ENCODE data around the gene CDH4. TPM values are rescaled to one million over a fixed set of nuclear protein-coding genes. Genes with fewer than 3 reads are reported as not detected.

The CDH4 gene
- total RNA-seq, 1 donor from 2014 or later, result 2.9 TPM

DNA sequence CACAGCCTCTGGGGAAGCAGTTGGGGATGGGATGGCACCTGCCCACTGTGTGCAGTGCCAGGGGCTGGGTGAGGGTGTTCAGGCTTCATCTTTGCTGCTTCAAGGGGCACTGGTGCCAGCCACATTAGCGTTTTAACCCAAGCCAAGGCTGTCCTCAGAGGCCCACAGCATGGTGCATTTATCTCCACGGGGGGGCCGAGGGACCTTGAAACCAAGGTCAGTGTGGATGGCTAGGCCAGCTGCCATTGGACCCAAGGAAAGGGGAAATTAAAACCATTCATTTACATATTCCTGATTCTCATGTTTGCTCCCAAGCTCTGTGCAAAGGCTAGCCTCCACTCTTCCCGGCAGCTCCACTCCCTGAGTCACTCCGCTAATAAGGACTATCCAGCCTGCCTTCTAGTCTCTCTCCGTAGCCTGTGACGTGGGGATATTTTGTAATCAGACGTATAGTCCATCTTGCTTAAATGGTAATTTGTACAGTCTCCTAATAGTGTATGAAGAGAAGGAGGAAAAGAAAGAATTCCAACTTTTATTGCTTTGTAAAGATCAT lies 197.1 kb downstream of the CDH4 start:
- H4K20me1 ChIP-seq (ENCODE audit: low read depth), result no peaks in the 10 kb centered on the region
- no peak overlapping the region for H3K27ac ChIP-seq
- TF ChIP-seq EZH2 (IDR thresholded peaks at IDR 0.05) (no peak), EZH2phosphoT487 (IDR thresholded peaks at IDR 0.05) (no peak)
- TF ChIP-seq, protein P1, sequence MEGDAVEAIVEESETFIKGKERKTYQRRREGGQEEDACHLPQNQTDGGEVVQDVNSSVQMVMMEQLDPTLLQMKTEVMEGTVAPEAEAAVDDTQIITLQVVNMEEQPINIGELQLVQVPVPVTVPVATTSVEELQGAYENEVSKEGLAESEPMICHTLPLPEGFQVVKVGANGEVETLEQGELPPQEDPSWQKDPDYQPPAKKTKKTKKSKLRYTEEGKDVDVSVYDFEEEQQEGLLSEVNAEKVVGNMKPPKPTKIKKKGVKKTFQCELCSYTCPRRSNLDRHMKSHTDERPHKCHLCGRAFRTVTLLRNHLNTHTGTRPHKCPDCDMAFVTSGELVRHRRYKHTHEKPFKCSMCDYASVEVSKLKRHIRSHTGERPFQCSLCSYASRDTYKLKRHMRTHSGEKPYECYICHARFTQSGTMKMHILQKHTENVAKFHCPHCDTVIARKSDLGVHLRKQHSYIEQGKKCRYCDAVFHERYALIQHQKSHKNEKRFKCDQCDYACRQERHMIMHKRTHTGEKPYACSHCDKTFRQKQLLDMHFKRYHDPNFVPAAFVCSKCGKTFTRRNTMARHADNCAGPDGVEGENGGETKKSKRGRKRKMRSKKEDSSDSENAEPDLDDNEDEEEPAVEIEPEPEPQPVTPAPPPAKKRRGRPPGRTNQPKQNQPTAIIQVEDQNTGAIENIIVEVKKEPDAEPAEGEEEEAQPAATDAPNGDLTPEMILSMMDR (IDR thresholded peaks at IDR 0.05), result no peak
- H3K4me3 ChIP-seq, result no peak overlapping the region
- H3K27me3 ChIP-seq, result no peaks in the 10 kb centered on the region
- H3K4me2 ChIP-seq, result peak overlapping the region; percentile 9
- no peak overlapping the region for H3K4me3 Mint-ChIP-seq
- H2AFZ ChIP-seq (replicated peaks), result no peak overlapping the region
- H3K4me1 Mint-ChIP-seq, result peaks cover 66% of the 10 kb centered on the region
- H3K9ac ChIP-seq, result no peak overlapping the region
- H3K9me3 ChIP-seq (ENCODE audit: low read depth), result no peaks in the 10 kb centered on the region
- peaks cover 3% of the 10 kb centered on the region for H3K27me3 Mint-ChIP-seq (ENCODE audit: insufficient read depth, low read depth)
- H3K79me2 ChIP-seq (ENCODE audit: low read depth), result no peaks in the 10 kb centered on the region
- H3K27ac Mint-ChIP-seq, result peak overlapping the region; percentile 3
- H3K36me3 Mint-ChIP-seq, result no peaks in the 10 kb centered on the region
- H3K4me1 ChIP-seq, result peaks cover 68% of the 10 kb centered on the region
- no peaks in the 10 kb centered on the region for H3K36me3 ChIP-seq
- H3F3A ChIP-seq (ENCODE audit: low read depth), result peaks cover 34% of the 10 kb centered on the region
- H3K9me3 Mint-ChIP-seq, result peaks cover 2% of the 10 kb centered on the region
- DNase-seq (ENCODE audit: low spot score), result no peak

DNA sequence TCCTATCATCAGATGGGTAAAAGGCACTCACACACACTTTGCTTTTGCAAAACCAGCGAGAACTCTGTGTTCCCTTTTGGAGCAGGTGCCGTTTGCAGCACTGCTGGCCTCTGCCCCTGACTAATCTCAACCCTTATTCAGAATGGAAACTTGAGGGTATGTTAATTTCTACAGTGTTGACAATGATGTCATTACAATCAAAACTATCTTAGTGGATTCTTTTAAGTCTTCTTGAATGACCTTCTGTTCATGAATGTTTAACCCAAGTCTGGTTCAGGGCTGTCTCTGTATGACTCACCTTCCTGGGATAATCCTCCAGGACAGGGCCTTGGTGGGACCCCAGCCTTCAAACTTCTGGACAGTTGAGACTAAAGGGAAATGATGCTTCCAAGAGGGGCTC lies 197.9 kb downstream of the CDH4 start:
- Histone ChIP-seq H4K20me1 (ENCODE audit: low read depth) (no peaks in the 10 kb centered on the region), H3K4me2 (no peak overlapping the region), H3K27ac (no peak overlapping the region), H3K36me3 (no peaks in the 10 kb centered on the region), H3K4me1 (peaks cover 66% of the 10 kb centered on the region), H3K27me3 (no peaks in the 10 kb centered on the region), H3K79me2 (ENCODE audit: low read depth) (no peaks in the 10 kb centered on the region), H2AFZ (replicated peaks) (no peak overlapping the region), H3K9me3 (ENCODE audit: low read depth) (no peaks in the 10 kb centered on the region), H3K9ac (no peak overlapping the region), H3F3A (ENCODE audit: low read depth) (peaks cover 26% of the 10 kb centered on the region), H3K4me3 (no peak overlapping the region)
- Mint-ChIP-seq H3K4me3 (no peak overlapping the region), H3K27ac (no peak overlapping the region), H3K4me1 (peaks cover 66% of the 10 kb centered on the region), H3K27me3 (ENCODE audit: insufficient read depth, low read depth) (peaks cover 3% of the 10 kb centered on the region), H3K36me3 (no peaks in the 10 kb centered on the region), H3K9me3 (peaks cover 2% of the 10 kb centered on the region)
- DNase-seq (ENCODE audit: low spot score), result no peak
- TF ChIP-seq EZH2phosphoT487 (IDR thresholded peaks at IDR 0.05), result no peak

DNA sequence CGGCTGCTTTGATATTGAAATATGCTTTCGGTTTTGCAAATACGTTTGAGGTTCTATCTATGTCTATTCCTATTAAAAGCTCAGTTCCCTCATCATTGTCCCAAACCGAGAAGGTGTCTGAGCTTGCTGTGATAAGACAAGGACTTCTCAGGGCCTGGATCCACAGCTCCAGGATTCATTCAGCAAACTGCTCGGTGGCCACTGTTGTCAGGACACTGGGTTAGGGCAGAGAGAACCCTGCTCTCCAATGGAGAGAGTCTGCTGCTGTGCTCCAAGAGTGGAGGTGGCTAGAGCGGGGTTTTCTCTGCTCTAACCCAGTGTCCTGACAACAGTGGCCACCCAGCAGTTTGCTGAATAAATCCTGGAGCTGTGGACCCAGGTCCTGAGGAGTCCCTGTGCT lies 198.5 kb downstream of the CDH4 start:
- Mint-ChIP-seq H3K9me3 (peaks cover 2% of the 10 kb centered on the region), H3K27me3 (ENCODE audit: insufficient read depth, low read depth) (peaks cover 5% of the 10 kb centered on the region), H3K36me3 (no peaks in the 10 kb centered on the region), H3K4me1 (peaks cover 64% of the 10 kb centered on the region), H3K4me3 (no peak overlapping the region), H3K27ac (no peak overlapping the region)
- Histone ChIP-seq H3K9me3 (ENCODE audit: low read depth) (no peaks in the 10 kb centered on the region), H3K4me3 (no peak overlapping the region), H3K4me1 (peaks cover 60% of the 10 kb centered on the region), H3K9ac (no peak overlapping the region), H2AFZ (replicated peaks) (no peak overlapping the region), H3K36me3 (no peaks in the 10 kb centered on the region), H3K27me3 (no peaks in the 10 kb centered on the region), H3K79me2 (ENCODE audit: low read depth) (no peaks in the 10 kb centered on the region), H3K4me2 (no peak overlapping the region), H3F3A (ENCODE audit: low read depth) (peaks cover 21% of the 10 kb centered on the region), H4K20me1 (ENCODE audit: low read depth) (no peaks in the 10 kb centered on the region), H3K27ac (no peak overlapping the region)
- no peak for DNase-seq (ENCODE audit: low spot score)
- TF ChIP-seq EZH2phosphoT487 (IDR thresholded peaks at IDR 0.05) (no peak), EZH2 (IDR thresholded peaks at IDR 0.05) (no peak)
- TF ChIP-seq, protein P1 (IDR thresholded peaks at IDR 0.05), result no peak

DNA sequence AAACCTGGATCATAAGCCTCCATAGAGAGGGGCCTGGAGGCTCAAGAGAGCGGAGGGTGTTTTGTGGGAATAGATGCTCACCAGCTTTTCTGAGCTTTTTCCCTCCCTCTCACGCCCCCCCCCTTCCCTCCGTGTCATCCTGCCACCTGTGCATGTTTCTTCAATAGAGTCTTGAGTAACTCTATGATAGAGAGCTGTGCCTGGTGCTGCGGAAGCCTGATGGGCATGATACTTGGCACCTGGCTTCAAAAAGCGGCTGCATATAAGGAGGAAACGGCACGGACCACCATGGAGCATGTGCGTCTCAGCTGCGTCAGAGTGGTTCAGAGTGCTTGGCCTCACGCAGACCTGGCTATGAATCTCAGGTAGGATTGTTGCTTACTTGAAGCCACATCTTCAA lies 198.9 kb downstream of the CDH4 start:
- Histone ChIP-seq H3K79me2 (ENCODE audit: low read depth) (no peaks in the 10 kb centered on the region), H4K20me1 (ENCODE audit: low read depth) (no peaks in the 10 kb centered on the region), H3K4me1 (peaks cover 55% of the 10 kb centered on the region), H3K27me3 (no peaks in the 10 kb centered on the region), H3K4me3 (no peak overlapping the region), H3K9me3 (ENCODE audit: low read depth) (no peaks in the 10 kb centered on the region), H3K27ac (no peak overlapping the region), H3F3A (ENCODE audit: low read depth) (peaks cover 21% of the 10 kb centered on the region), H3K36me3 (no peaks in the 10 kb centered on the region), H2AFZ (replicated peaks) (no peak overlapping the region), H3K9ac (no peak overlapping the region), H3K4me2 (no peak overlapping the region)
- DNase-seq (ENCODE audit: low spot score), result no peak
- Mint-ChIP-seq H3K27me3 (ENCODE audit: insufficient read depth, low read depth) (peaks cover 5% of the 10 kb centered on the region), H3K27ac (no peak overlapping the region), H3K36me3 (no peaks in the 10 kb centered on the region), H3K4me3 (no peak overlapping the region), H3K4me1 (peaks cover 61% of the 10 kb centered on the region), H3K9me3 (peaks cover 2% of the 10 kb centered on the region)
- TF ChIP-seq, protein P1 (IDR thresholded peaks at IDR 0.05), result no peak
- TF ChIP-seq EZH2phosphoT487 (IDR thresholded peaks at IDR 0.05) (no peak), EZH2 (IDR thresholded peaks at IDR 0.05) (no peak)

Data from neural progenitor cell (in vitro differentiated cells).